ENCODE measurements around the gene MSH5. TPM values are rescaled to one million over a fixed set of nuclear protein-coding genes. Genes with fewer than 3 reads are reported as not detected.
"Not testable (repeated sequence)": the region's sequence is repeated elsewhere in the genome, so short reads cannot be mapped to it uniquely, and the experiment has no call there.

MSH5 gene
- total RNA-seq, 6 experiments from 2014 or later, result 3.2 to 8.5 (median 4.3) TPM

DNA sequence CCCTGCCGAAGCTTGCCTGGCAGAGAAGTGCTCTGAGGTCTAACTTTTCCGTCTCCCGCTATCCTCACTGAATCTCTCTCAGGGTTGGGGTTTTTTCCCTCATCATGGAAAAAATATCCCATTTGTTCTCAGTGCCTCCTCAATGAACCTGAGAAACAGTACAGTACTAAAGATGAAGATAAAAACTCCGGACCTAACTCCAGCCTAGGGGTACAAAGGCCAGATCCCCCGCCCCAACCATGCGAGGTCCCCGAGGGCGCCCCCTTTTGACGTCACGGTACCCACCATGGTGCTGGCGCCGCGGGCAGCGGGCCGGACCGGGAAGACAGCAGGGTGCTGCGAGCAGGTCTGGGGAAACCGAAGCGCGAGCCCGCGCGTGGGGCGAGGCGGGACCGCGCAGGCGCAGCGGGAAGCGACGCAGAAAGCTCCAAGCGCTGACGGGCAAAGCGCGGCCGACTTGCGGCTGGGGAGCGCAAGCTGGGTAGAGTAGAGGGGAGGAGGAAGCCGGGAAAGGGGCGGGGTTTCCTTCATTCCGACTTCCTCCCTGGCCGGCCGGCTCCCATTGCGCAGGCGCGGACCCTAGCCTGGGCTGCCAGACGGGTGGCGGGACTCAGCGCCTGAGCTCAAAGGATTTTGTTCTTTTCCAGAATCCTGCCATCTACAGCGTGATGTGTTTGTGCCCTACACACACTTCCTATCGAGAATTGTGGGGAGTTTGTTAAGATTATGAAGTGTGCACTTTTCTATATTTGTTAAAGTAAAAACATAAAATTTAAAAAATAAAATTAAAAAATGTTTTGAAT, 66.9 kb downstream of the MSH5 start, which contains the start of gene LSM2:
Gene LSM2, minus strand, starts transcription at position 497 of the 803 bp plus-strand sequence. Its CDS starts 209 bp downstream, at position 288.
- under 1% methylated on average over 26 of the region's 51 CpGs for WGBS (ENCODE audit: insufficient coverage, low coverage, low lambda C conversion rate, missing lambda C conversion rate)

DNA sequence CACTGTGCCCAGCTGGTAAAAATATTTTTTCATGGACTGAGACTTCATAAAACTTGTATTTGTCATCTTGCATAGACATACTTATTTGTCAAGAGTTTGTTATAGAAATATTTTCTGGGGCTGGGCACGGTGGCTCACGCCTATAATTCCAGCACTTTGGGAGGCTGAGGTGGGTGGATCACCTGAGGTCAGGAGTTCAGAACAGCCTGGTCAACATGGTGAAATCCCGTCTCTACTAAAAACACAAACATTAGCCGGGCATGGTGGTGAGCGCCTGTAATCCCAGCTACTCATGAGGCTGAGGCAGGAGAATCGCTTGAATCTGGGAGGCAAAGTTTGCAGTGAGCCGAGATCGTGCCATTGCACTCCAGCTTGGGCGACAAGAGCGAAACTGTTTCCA, 68.8 kb downstream of the MSH5 start:
- WGBS (ENCODE audit: insufficient coverage, low coverage, low lambda C conversion rate, missing lambda C conversion rate), result 38% methylated on average over 10 of the region's 10 CpGs
- intact Hi-C loops (cut with DNase I); DNase-seq; H3K9me3 ChIP-seq; ATAC-seq; H3K27me3 ChIP-seq; H3K36me3 ChIP-seq; H3K4me3 ChIP-seq: not testable (repeated sequence)
- H3K4me1 ChIP-seq, result peaks cover 0 to 25% (median 12%) of the 10 kb centered on the region in 4 donors
- peak overlapping the region in 2 of 3 donors; percentile 8 to 58 for H3K27ac ChIP-seq

More for the DNA sequence above, 66.9 kb downstream of the MSH5 start, which contains the start of gene LSM2:
- Histone ChIP-seq H3K36me3 (no peaks in the 10 kb centered on the region), H3K9me3 (no peaks in the 10 kb centered on the region), H3K27me3 (no peaks in the 10 kb centered on the region), H3K4me3 (peak within 1 kb of the TSS; percentile 60 to 62 (median 60)), H3K4me1 (peaks cover 0 to 19% (median 8%) of the 10 kb centered on the region in 4 donors), H3K27ac (peak within 1 kb of the TSS; percentile 83 to 93 (median 85))
- intact Hi-C loops (cut with DNase I), result no loop called here
- TF ChIP-seq CTCF (IDR thresholded peaks at IDR 0.05) (peak in 3 of 4 donors; percentile 7 to 31 (median 26)), POLR2A (IDR thresholded peaks at IDR 0.05) (peak; percentile 85)
- DNase-seq (peak; percentile 98 to 99 (median 99)), ATAC-seq (peak; percentile 96 to 98 (median 98))

GRCh38 chr6:31811645-31812044, 71.8 kb downstream of the MSH5 start:
- Histone ChIP-seq H3K4me3 (no peak overlapping the region), H3K36me3 (no peaks in the 10 kb centered on the region), H3K27ac (no peak overlapping the region), H3K27me3 (no peaks in the 10 kb centered on the region), H3K4me1 (peaks cover 0 to 22% (median 11%) of the 10 kb centered on the region in 4 donors), H3K9me3 (no peaks in the 10 kb centered on the region)
- no peak for TF ChIP-seq CTCF (IDR thresholded peaks at IDR 0.05)
- no peak for TF ChIP-seq POLR2A (IDR thresholded peaks at IDR 0.05)
- ATAC-seq (no peak), DNase-seq (no peak)
- intact Hi-C loops (cut with DNase I), result no loop called here
- WGBS (ENCODE audit: insufficient coverage, low coverage, low lambda C conversion rate, missing lambda C conversion rate), result 60% methylated on average over 2 of the region's 12 CpGs

Small RNA genes within 50 kb of the gene (microRNA-seq; reads per million reads assigned to microRNA genes)
- 0.64 to 1.4 reads per million in 2 donors for gene MIR4646

Small RNA genes within 50 kb of the gene (small RNA-seq; reads per million reads assigned to genes)
- gene LY6G6D (0 reads per million in 2 experiments), gene MIR4646 (0 reads per million in 2 experiments), gene MSH5-SAPCD1 (0 reads per million in 2 experiments), gene RF00019 (0 reads per million in 2 experiments), gene RNU6-850P (0 reads per million in 2 experiments), gene SAPCD1 (0 reads per million in 2 experiments)

Other genes starting within 250 kb of the MSH5 start
- gene MICB, start 241.9 kb upstream of the MSH5 start, total RNA-seq, result 1 to 10 TPM in 4 of 6 experiments, under 1 TPM in 2; 0.48 to 2.0 (median 1.2) TPM
- gene MCCD1, start 211.0 kb upstream of the MSH5 start, total RNA-seq, result not detected
- 100 to 1,000 TPM in 3 of 6 experiments, 10 to 100 TPM in 3; 85.2 to 145 (median 102) TPM for gene DDX39B, start 198.0 kb upstream of the MSH5 start, total RNA-seq
- under 1 TPM in 3 of 6 experiments, not detected in 3; 0.29 to 0.43 (median 0.42) TPM for gene ATP6V1G2, start 193.4 kb upstream of the MSH5 start, total RNA-seq
- gene NFKBIL1, start 192.4 kb upstream of the MSH5 start, total RNA-seq, result 10 to 100 TPM in 1 of 6 experiments, 1 to 10 TPM in 5; 7.5 to 10.2 (median 8.3) TPM
- gene LTA, start 167.7 kb upstream of the MSH5 start, total RNA-seq, result under 1 TPM in 1 of 6 experiments, not detected in 5; 0.20 TPM
- gene TNF, start 164.4 kb upstream of the MSH5 start, total RNA-seq, result 1 to 10 TPM in 1 of 6 experiments, under 1 TPM in 1, not detected in 4; 0.15 to 1.0 TPM
- 1 to 10 TPM in 2 of 6 experiments, under 1 TPM in 4; 0.28 to 2.2 (median 0.62) TPM for gene LTB, start 157.6 kb upstream of the MSH5 start, total RNA-seq
- 10 to 100 TPM in 1 of 6 experiments, 1 to 10 TPM in 5; 1.5 to 21.5 (median 6.7) TPM for gene LST1, start 153.7 kb upstream of the MSH5 start, total RNA-seq
- under 1 TPM in 3 of 6 experiments, not detected in 3; 0.20 to 0.55 (median 0.46) TPM for gene NCR3, start 147.0 kb upstream of the MSH5 start, total RNA-seq
- gene AIF1, start 124.8 kb upstream of the MSH5 start, total RNA-seq, result 10 to 100 TPM in 4 of 6 experiments, 1 to 10 TPM in 2; 6.7 to 28.5 (median 13.0) TPM
- gene PRRC2A, start 119.3 kb upstream of the MSH5 start, total RNA-seq, result 10 to 100 TPM; 34.7 to 59.6 (median 39.4) TPM
- gene BAG6, start 87.3 kb upstream of the MSH5 start, total RNA-seq, result 100 to 1,000 TPM; 114 to 196 (median 142) TPM
- gene APOM, start 84.1 kb upstream of the MSH5 start, total RNA-seq, result 100 to 1,000 TPM; 100 to 182 (median 116) TPM
- gene C6orf47, start 79.2 kb upstream of the MSH5 start, total RNA-seq, result 1 to 10 TPM; 6.6 to 8.7 (median 7.6) TPM
- gene GPANK1, start 75.0 kb upstream of the MSH5 start, total RNA-seq, result 10 to 100 TPM in 1 of 6 experiments, 1 to 10 TPM in 5; 6.4 to 10.0 (median 8.0) TPM
- 100 to 1,000 TPM in 2 of 6 experiments, 10 to 100 TPM in 4; 52.5 to 171 (median 64.5) TPM for gene CSNK2B, start 73.9 kb upstream of the MSH5 start, total RNA-seq
- gene LY6G5B, start 70.0 kb upstream of the MSH5 start, total RNA-seq, result 1 to 10 TPM in 5 of 6 experiments, under 1 TPM in 1; 0.98 to 5.7 (median 2.6) TPM
- 1 to 10 TPM in 3 of 6 experiments, under 1 TPM in 3; 0.68 to 1.6 (median 1.2) TPM for gene LY6G5C, start 58.9 kb upstream of the MSH5 start, total RNA-seq
- gene ABHD16A, start 36.7 kb upstream of the MSH5 start, total RNA-seq, result 10 to 100 TPM; 29.7 to 34.8 (median 31.2) TPM
- gene LY6G6F, start 33.1 kb upstream of the MSH5 start, total RNA-seq, result not detected
- not detected for gene LY6G6D, start 24.7 kb upstream of the MSH5 start, total RNA-seq
- not detected for gene LY6G6C, start 18.3 kb upstream of the MSH5 start, total RNA-seq
- under 1 TPM in 2 of 6 experiments, not detected in 4; 0.33 to 0.56 TPM for gene MPIG6B, start 16.6 kb upstream of the MSH5 start, total RNA-seq
- gene DDAH2, start 10.7 kb upstream of the MSH5 start, total RNA-seq, result 10 to 100 TPM; 16.3 to 27.5 (median 19.1) TPM
- 100 to 1,000 TPM in 1 of 6 experiments, 10 to 100 TPM in 5; 36.7 to 123 (median 62.0) TPM for gene CLIC1, start 3.5 kb upstream of the MSH5 start, total RNA-seq
- gene SAPCD1, start 22.7 kb downstream of the MSH5 start, total RNA-seq, result 1 to 10 TPM in 2 of 6 experiments, under 1 TPM in 3, not detected in 1; 0.62 to 1.6 (median 0.90) TPM
- 1 to 10 TPM; 1.2 to 5.2 (median 2.7) TPM for gene VWA7, start 37.3 kb downstream of the MSH5 start, total RNA-seq
- gene VARS1, start 55.7 kb downstream of the MSH5 start, total RNA-seq, result 10 to 100 TPM; 31.0 to 58.1 (median 41.0) TPM
- gene LSM2, start 67.0 kb downstream of the MSH5 start, total RNA-seq, result 10 to 100 TPM; 11.0 to 26.1 (median 11.6) TPM
- gene HSPA1L, start 75.3 kb downstream of the MSH5 start, total RNA-seq, result 1 to 10 TPM in 1 of 6 experiments, under 1 TPM in 5; 0.37 to 1.2 (median 0.56) TPM
- gene HSPA1A, start 75.5 kb downstream of the MSH5 start, total RNA-seq, result 100 to 1,000 TPM in 2 of 6 experiments, 10 to 100 TPM in 4; 73.2 to 442 (median 80.2) TPM
- gene HSPA1B, start 87.7 kb downstream of the MSH5 start, total RNA-seq, result 100 to 1,000 TPM in 2 of 6 experiments, 10 to 100 TPM in 4; 41.5 to 144 (median 47.5) TPM
- 10 to 100 TPM; 20.3 to 44.8 (median 34.1) TPM for gene NEU1, start 122.8 kb downstream of the MSH5 start, total RNA-seq
- gene SLC44A4, start 139.0 kb downstream of the MSH5 start, total RNA-seq, result under 1 TPM in 2 of 6 experiments, not detected in 4; 0.09 to 0.25 TPM
- gene EHMT2, start 157.7 kb downstream of the MSH5 start, total RNA-seq, result 10 to 100 TPM; 10.7 to 20.1 (median 13.3) TPM
- under 1 TPM in 5 of 6 experiments, not detected in 1; 0.25 to 0.82 (median 0.51) TPM for gene ZBTB12, start 162.1 kb downstream of the MSH5 start, total RNA-seq
- 100 to 1,000 TPM; 309 to 739 (median 533) TPM for gene C2, start 187.7 kb downstream of the MSH5 start, total RNA-seq
- gene CFB, start 206.1 kb downstream of the MSH5 start, total RNA-seq, result 1,000 to 10,000 TPM; 1,939 to 4,112 (median 3,131) TPM
- gene NELFE, start 219.0 kb downstream of the MSH5 start, total RNA-seq, result 10 to 100 TPM in 5 of 6 experiments, 1 to 10 TPM in 1; 9.3 to 33.8 (median 18.3) TPM
- gene SKIC2, start 219.2 kb downstream of the MSH5 start, total RNA-seq, result 10 to 100 TPM; 26.3 to 73.1 (median 47.1) TPM
- gene DXO, start 232.1 kb downstream of the MSH5 start, total RNA-seq, result 10 to 100 TPM in 5 of 6 experiments, 1 to 10 TPM in 1; 9.8 to 14.6 (median 12.1) TPM
- 1,000 to 10,000 TPM; 1,495 to 2,818 (median 2,205) TPM for gene C4A, start 242.1 kb downstream of the MSH5 start, total RNA-seq